ENCODE data around the gene CASZ1.

The CASZ1 gene

GRCh38 chr1:10722803-10723202 is 73.6 kb downstream of the CASZ1 start:
- no peak for DNase-seq

DNA sequence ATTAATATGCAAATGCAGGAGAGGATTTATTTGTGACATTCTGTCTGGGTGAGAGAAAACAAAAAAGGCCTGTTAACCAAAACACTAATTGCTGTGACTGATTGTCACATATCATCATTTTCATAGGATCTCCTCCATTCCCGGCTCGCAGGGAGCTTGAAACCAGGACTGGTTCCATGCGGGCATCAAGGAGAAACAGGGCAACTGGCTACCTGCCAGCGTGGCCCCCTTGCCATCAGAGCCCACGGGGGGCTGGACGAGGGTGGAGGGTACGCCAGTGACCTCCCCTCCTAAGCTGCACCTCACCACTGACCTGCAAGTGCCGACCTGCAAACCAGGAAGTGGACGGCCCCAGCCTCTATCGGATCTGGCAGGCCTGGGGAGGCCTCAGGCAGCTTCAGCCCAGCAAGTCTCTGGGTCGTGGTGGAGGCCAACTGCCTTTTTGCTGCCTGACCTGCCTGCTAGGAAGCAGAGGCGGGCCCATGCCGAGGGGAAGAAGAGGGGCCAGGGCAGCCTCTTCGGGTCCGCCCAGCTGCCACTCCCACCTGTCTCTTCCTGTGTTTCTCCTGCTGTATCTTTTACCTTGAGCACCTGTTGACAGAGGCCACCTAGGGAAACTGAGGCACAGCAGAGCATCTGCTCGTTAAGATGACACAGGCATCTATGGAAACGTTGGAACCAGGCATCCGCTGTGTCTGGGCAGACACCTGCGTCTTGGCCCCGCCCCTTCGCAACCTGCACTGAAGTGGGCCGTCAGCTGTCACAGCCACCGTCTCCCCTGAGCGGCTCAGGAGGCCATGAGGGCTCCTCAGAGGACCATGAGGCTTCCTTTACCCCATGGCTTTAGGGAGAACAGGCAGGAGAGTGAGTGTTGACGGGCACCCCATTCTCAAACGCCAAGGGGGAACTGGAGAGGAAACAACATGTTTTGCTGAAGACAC is 74.8 kb downstream of the CASZ1 start:
- DNase-seq = no peak

GRCh38 chr1:10720635-10721034 is 75.8 kb downstream of the CASZ1 start:
- no peak for DNase-seq

DNA sequence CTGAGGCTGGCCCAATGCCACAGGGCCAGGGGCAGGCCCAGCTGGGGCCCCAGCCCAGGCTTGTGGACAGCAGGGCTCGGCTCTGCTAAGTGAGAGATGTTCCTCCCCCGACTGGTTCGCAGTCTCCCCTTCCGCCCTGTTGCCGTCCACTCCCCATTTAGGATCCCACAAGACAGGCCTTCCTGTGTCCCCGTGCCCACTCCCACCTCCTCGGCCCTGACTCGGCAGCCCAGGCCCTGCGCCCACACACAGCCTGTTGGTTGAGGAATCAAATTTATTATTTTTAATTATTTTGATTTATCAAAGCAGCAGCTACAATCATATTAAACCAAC is 78.4 kb downstream of the CASZ1 start:
- DNase-seq = no peak

DNA sequence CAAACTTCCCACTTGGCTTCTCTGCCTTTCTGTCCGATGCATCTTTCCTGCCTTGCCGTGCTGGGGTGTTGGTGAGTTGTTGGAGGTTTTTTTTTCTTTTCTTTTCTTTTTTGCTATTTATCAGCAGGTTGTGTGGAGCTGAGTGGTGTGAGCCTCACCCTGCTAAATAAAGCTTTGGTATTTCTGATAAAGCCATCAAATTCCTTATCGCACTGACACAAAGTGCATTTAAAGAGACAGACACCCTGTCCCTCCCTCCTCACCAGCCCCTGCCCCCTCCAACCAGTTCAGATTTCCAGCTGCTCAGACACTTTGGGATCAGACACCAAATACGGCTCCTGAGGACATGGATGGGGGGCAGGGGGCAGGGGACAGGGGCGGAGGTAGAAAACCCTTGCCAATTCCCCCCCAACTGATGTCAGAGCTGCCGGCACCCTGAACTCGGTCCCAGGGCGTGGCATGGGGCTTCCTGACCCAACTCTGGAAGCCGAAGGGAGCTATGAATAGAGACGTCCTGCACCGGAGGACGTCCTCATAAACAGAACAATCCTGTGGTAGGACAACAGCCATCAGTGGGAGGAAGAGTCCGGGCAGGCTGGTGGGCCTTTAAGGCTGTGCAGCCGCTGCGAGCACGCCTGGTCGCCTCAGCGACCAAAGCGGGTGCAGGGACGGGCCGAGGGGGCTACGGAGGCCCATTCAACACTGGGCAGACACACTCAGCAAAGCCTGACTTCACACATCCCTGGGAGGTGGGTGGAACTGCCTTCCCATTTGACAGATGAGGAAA is 79.0 kb downstream of the CASZ1 start:
- DNase-seq = no peak

DNA sequence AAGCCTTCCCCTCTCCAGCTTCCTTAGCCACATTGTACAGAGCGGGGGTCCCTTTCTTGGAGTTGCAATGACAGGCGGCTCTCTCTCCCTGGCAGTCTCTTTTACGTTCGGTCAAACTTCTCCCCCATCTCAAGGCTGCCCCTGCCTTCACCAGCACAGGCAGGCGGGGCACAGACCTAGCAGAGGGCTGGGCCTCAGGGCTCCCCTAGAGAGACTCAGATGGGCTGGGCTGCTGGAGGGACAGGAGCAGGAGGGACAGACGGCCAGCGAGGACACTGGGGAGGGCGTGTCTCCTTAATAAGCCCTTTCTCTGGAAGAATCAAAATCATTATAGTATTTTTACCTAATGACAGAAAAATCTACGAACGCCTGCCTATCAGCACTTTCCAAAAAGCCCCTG is 79.6 kb downstream of the CASZ1 start:
- DNase-seq = no peak

GRCh38 chr1:10714337-10715114 is 81.9 kb downstream of the CASZ1 start:
- DNase-seq = no peak

DNA sequence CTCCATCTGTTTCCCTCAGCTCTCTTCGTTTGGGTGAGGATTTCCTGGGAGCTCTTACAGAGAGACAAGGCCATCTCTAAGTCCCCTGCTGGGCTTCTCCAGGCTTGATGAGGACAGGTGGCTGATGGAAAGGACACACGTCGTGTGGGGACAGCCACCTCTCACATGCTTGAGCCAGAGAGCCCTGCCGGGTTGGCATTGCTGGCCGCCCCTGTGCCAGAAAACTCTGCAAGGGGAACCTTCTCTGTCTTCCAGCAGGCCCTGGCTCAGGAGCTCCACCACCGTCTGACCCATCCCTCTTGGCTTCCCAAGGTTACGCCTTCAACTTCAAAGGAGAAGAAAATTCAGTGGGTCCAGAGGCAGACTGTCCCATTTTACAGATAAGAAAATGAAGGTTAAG is 82.8 kb downstream of the CASZ1 start:
- DNase-seq = no peak

DNA sequence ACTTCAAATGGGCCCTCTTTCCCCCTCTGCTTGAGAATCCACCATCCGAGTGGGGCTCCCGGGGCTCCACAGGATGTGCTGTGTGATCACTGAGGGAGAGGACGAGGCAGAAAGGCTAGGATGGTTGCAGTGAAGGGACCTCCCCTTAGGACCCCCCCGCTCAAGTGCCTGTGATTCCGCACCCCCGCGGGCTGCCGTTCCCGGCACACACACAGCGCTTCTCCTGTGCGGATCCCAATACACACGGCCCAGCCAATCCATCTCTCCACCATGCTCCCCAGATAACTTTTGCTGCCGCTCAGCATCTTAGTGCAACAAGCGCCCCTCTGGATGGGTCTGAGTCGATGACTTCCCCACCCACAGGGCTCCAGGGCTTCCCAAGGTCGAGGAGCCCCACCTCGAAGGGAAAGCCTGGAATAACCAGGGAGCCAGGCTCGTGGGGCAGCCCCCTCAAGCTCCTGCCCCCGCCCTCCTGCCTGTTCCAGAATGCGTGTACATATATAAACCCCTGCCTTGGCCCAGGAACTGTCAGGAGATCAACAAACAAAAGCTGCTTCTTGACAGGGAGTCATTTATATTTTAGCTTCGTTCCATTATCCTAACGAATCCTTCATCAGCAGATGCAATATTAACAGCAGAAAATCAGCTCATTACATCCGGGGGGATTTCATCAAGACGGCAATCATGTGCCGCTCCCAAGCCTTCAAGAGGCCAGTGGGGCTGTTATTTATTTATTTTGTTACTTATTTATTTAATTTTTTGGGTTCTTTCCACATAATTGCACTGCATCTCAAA is 83.7 kb downstream of the CASZ1 start:
- no peak for DNase-seq

DNA sequence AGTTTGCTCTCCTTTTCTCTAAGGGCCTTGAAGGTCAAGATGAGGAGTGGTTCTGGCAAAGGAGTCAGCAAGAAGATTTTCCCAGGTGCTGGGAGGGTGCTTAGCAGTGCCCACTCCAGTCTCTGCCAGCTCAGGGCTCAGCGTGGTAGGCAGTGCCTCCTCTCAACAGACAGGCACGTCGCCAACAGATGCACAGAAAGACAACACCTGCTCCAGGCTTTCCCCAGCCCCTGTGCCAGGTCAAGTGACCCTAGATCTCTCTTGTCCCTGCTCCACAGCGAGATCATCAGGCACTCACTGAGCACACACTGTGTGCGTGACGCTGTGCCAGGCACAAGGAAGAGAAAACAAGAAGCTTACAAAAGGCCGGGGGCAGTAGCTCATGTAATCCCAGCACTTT is 86.0 kb downstream of the CASZ1 start:
- no peak for DNase-seq

DNA sequence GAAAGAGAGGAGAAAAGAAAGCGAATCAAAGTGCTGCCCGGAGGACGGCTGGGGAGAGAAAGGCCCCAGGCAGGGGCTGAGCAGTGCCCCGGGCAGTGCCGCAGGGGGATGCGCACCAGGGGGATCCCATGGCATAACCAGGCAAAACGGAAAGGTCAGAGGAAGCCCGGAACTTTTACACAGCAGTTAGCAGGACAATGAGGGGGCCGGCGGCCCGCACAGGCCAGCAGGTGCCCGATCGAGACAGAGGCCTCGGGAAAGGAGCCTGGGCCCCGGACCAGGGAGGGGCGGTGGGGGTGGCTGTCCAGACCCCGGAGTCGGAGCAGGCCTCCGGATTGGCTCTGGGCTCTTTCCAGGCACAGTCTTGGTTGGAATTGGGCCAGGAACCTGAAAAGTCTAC is 86.8 kb downstream of the CASZ1 start:
- no peak for DNase-seq

- DNase-seq = no peak
These were observed 87.3 kb downstream of the CASZ1 start for GRCh38 chr1:10709165-10709564.

- DNase-seq = no peak
These were observed 87.7 kb downstream of the CASZ1 start for GRCh38 chr1:10708757-10709156.

DNA sequence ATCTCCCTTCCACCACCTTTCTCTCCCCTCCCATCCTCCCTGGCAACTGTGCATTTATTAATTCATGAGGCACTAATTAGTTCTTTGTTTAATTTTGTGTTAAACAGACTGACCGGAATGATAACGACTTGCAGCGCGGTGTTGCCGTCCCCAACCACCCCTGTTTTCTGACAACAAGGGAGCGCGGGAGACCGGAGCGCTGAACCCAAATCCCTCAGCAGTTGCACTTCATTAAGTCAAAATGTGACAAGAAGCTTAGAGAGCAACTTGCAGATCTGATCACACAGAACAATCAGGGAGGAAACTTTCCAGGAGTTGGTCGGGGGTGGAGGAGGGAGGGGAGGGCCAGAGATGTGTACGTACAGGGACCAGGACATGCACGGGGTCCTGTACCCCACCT is 89.2 kb downstream of the CASZ1 start:
- DNase-seq = no peak

- no peak for DNase-seq
These were observed 90.0 kb downstream of the CASZ1 start for GRCh38 chr1:10706376-10706913.

DNA sequence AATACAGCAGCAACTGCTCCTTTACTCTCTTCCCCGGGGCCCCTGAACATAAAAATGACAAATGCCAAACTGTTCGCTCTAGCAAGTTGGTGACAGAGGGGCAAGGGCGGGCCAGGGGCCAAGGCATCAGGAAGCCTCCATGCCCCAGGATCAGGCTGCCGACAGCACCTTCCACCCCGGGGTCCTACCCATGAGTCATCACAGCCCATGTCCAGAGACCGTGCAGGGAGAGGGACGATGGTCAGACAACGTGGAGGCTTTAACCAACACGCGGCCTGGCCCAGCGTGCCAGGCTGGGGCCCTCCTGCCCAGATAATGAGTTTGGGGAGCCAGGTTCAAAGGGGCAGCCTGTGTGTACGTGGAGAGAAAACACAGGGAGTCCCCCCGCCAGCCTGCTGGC is 90.5 kb downstream of the CASZ1 start:
- no peak for DNase-seq

DNA sequence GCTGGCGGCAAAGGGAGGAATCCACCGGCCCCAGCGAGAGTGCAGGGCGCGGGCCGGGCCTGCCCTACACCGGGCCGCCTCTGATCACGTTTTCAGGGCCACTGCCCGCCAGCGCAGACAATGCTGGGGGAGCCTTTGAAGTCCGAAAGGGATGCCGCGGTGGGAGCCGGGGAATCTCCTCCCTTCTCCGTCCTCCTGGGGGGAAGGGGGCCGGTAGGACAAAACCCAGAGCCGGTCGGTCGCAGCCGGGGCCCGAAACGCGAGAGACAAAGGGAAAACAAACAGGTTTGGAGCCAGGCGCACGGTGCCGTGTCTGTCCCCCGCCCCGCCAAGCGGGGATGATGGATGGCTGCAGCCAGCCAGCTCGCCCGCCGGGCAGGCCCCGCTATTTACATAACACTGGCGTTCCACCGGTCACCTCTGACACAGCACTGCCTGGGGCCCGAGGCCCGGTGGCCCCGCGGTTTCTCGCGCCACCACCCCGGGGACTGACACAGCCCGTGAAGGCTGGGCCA is 92.0 kb downstream of the CASZ1 start:
- DNase-seq = no peak

DNA sequence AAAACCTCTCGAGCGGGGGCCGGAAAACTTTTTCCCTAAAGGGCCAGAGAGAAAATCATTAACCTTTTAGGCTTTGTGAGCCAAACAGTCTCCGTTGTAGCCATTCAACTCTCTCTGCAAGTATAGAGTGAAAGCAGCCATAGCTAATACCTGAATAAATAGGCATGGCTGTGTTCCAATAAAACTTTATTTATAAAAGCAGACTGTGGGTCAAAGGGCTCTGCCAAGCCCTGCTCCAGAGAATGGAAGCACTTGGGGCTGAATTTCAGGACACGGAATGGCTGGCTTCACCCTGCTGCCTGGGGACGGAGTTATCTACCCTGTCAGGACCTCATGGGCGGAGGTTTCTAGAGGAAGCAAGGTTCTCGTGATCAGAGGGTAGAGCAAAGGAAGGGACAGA is 92.7 kb downstream of the CASZ1 start:
- no peak for DNase-seq

GRCh38 chr1:10701145-10701544 is 95.3 kb downstream of the CASZ1 start:
- no peak for DNase-seq

GRCh38 chr1:10699470-10699835 is 97.0 kb downstream of the CASZ1 start:
- no peak for DNase-seq

DNA sequence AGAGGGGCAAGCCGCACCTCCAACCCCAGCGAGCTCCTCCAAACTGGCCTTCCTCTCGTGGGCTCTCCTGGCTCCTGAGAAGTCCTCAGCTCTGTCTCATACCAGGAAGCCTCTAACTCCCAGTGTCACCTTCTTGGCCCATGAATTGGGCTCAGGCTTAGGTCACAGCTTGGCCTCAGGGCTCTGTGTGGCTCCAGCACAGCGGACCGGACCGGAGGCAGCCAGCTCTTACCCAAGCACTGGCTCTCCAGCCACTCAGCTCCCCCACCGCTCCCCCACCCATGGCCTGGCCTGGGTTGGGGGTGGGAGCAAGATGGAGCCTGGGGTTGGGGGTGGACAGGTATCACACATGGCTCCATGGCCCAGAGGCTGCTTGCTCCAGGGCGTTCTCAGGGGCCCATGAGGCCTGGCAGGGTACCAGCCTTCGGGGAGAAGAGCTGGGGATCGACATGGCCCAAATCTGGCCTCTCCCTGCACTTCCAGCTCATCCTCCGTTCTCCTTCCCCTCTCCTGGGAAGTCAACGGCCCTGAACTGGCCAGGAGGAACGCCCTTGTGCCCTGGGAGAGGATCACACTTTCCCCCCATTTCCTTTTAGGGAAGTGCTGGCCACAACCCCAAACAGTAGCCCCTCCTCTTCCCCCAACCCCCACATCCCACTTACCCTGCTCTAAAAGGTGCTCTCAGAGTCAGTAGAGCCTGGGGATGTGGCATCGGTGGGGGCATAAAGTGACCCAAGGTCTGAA is 97.5 kb downstream of the CASZ1 start:
- no peak for DNase-seq

Data from NCI-H1048 (cell line).